NCI-H524 treated with DMSO at 0.1 percent for 48 hours (cell line): ENCODE results near the gene MAPT.
A peak's percentile ranks its signal among the peaks of the same experiment; 100 is the strongest.

Experiments used
- DNase-seq: peaks from one replicate; lab custom pipeline; 2025; lab: John Stamatoyannopoulos, UW

MAPT gene

DNA sequence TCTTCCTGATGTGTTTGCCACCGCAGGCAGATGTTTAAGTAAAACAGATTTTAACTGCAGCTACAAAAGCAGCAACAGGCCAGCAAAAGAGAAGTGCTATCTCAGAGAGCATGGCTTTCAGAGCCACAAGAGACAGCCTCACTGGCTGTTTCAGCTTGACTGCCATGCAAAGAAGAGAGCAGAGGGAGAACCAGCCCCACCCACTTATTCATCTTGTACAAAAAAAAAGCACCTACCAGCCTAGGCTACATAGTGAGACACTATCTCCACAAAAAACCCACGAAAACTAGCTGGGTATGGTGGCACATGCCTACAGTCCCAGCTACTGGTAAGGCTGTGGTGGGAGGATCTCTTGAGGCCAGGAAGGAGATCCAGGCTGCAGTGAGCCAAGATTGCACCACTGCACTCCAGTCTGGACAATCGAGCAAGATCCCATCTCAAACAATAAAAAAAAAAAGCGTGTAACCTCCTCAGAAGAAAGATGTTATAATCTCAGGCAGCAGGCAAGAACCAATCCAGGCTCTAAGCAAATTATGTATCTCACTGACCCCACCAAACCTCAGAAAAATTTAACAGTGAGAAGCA is 134.7 kb downstream of the MAPT start:
- no peak for DNase-seq

DNA sequence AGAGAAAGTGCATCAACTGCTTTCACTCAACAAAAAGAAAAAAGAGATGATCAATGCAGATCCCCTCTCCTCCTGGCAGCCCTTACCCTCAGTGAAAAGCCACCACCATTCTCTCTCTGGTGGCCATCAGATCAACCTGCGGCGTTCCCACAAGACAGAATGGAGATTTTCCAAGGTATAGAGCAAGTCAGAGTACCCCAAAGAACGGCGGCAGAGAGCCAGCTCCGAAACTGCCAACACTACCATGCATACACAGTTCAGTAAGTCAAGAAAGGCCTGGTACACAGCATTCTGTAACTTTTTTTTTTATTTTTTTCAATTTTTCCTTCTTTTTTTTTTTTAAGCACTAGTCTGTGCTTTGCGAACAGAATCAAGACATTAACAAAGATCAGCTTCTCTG is 135.3 kb downstream of the MAPT start:
- no peak for DNase-seq

DNA sequence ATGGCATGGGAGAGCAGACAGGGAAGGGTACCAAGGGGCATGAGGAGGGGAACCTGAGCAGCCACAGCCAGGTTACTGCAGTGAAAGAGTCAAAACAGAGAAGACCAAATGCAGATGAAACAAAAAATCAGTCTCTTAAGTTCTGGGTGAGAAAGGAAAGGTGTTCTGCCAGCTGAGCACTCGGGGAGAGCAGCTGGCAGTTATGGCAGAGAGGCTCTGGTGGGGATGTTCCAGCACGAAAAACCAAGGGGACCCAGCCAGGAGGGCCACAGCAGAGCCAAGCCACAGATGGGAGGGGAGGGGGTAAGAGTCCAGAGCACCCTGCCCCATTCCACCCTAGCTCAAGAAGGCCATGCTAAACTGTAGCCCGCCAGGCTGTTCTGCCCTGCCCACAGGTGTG is 136.4 kb downstream of the MAPT start:
- DNase-seq = no peak

DNA sequence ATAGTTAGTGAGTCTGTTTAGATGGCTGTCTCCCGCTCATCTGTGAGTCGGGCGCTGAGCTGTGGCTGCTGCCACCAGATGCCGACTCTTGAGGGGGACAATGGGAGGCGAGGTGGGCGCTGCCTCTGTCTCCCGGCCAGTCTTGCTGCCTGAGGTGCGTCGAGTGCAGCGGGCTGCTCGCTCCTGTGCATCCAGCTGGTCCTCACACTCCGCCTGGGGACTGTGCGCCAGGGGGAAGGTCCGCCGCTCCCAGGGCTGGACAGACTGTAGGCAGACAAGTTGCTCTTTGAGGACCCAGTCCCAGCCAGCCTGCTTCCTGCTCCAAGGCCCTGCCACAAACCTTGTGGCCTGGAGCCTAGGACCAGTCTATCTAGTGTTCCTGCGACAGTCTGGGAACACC is 137.1 kb downstream of the MAPT start:
- DNase-seq = no peak

DNA sequence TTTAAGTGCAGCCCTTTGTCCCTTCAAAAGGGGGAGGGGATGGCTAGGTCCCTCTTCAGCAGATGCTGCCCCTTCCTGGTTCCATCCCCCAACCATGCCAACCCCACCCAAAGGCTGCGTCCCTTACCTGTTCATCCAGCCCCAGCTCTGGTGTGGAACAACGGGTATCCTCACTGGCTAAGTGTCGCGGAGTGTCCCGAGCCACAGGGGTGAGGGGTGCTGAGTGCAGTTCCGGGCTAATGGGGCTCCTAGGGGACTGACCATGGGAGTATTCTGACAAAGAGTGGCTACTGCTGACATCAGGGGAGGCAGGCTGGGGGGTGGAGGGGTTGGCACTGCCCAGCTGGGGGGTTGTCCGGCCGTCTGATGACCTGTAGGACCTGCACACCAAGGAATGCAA is 137.6 kb downstream of the MAPT start:
- no peak for DNase-seq

DNA sequence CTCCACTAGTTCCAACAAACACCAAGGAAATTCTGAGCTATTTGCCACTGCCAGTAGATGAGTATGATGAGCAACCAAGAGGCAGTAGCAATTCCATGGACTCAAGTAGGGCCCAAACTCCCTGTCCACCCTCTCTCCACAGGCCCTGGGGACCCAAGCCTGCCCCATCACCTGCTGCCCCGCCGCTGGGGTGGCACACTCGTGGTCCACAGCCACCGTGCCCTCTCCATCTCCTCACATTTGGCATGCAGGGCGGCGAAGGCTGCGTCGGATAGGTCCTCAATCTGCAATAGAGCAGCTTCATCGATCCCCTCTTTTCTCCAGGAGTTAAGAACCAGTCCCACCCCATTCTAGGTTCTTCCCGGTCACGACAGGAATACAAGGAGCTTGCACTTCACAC is 138.6 kb downstream of the MAPT start:
- no peak for DNase-seq

DNA sequence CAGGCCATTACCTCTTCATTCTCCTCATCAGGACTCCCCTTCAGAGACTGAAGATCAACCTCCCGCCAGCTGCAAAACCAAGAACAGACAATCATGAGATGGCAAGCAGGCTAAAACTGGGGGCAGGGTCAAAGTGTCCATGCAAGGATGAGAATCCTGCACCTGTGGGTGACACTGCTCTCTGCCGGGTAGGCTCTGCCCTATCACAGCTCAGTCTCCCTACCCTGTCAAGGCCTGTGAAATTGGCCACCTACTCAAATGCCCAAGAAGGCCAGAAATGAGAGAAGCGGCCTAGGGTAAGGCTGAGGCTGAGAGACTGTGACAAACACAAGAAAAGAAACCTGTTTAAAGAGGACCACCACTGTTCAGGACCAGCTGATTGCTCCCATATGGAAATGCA is 139.0 kb downstream of the MAPT start:
- no peak for DNase-seq

DNA sequence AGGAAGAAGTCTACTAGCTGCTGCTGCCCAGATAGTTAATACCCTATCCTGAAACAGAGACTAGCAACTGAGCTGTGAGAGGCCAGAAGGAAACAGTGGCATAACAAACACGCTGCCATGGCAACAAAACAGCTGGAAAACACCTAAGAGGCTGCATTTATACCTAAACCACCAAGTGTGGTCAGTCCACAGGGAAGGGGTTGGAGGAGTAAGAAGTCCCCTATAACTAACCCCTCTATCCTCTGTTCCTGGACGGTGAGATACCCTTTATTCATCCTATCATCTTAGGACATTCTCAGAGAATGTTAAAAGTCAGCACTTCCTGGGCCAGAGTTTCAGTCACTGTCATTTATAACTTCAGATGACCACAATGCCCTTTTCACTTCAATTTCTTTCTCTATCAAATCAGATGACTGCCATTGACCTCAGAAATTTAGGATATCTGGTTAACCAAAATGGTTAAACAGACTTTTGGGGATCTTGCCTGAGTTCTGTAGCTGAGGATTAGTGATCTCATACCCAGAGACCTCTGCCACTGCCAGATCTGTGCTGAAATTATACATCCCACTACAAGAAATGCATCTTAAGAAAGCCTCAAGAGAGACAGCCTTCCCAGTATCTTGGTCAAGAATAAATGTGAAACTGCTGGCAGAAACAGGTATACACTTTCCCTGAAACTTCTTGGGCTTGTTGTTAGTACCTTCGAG is 140.9 kb downstream of the MAPT start:
- DNase-seq = no peak

DNA sequence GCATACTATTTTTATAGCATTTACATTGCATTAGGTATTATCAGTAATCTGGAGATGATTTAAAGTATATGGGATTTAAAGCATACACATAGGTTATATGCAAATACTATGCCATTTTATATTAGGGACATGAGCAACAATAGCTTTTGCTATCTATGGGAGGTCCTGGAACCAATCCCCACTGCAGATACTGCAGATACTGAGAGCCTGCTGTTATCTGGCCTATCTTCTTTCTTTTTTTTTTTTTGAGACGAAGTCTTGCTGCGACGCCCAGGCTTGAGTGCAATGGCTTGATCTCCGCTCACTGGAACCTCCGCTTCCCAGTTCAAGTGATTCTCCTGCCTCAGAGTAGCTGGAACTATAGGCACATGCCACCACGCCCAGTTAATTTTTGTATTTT is 142.1 kb downstream of the MAPT start:
- DNase-seq = no peak

DNA sequence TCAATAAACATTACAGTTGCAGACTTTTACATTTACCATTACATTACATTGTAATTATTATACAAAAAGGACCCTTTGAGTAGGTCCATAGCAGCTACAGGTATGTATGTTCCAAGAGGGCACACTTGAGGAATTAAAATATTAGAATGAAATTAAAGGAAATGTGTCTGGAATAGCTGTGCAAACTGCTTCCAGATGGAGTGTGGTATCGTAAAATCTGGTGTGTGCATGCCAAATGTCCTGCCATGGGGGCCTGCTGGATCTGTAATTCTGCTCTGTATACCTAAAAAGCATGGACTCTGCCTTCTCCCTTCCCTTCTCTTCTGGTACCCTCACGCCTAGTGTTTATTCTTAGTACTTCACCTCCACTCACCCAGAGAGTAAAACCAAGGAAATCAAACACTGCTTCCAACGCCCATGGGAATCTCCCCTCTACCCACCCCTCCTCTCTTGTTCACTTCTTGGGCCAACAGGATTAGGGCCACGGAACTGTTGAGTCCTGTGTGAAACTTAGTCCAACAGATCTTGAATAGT is 143.4 kb downstream of the MAPT start:
- DNase-seq = no peak

DNA sequence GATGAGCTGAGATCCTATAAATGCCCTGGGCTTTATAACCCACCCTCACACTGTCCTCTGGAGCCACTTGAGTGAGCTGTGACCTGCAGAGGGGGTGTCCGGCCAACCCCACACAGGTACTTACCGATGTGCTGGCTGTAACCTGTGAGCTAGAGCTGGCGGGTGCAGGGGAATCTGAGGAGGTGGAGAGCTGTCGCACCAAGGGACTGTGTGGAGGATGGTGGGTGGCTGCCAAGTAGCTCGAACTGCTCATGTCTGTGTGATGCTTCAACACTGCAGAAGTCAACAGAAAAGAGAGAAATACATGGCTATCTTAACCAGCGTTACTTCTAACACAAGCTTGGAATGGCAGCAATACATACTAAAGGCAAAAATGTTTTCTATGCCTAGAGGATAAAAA is 144.1 kb downstream of the MAPT start:
- no peak for DNase-seq

DNA sequence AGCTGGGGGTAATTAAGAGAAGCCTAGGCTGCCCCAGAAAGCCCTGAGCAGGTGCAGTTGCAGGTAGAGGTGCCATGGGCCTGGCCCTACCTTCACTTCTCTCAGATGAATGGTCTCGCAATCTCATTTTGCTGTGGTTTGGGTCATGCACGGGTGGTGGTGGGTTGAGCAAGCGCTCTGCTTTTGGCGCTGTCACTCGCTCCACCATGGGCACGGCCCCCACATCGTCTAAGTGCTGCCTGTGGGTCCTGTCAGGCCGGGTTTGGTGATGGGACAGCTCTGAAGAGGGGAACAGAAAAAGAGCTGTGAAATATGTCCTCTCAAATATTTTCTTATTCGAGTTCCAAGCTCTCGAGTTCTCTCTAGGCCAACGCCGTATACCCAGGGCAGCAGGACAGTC is 144.6 kb downstream of the MAPT start:
- DNase-seq = no peak

DNA sequence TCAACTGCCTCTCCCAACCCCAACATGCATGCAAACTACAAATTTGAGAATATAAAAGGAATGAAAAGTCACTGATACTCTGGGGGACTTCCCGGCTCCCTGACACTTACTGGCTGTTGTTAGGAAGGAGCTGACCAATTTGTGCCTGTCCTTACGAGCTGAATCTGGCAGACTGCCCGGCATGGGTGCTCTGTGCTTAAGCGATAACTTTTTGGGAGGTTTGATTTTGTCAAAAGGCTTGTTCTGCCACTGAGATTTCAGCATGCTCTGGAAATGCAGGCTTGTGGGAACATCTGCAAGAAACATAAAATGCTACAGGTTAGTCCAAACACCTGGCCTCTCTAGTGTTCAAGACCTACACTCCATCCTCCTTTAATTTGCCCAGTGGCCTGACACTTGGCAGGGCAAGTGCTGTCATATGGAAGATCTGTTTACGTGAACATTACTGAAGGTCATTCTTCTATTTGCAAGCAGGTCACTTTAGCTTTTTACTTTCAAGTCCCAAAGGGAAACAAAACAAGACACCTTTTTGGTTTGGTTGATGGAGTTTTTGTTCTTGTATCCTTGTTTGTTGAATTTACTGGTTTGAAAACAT is 145.3 kb downstream of the MAPT start:
- DNase-seq = no peak

DNA sequence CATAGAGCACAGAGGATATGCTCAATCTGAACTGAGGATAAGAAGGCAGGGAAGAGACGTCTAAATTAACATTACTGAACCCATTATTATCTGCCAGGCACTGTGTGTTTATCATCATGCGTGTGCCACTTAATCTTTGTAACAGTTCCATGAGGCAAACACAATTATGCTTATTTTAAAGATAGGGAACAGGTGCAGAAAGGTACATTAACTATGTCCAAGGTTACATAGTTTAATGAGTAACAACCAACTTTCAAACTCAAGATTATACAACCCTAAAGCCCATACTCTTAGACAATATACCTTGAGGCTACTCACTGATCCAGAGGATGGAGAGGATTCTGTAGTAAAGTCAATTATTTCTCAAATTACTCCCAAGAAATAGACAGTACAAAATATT is 147.9 kb downstream of the MAPT start:
- no peak for DNase-seq

DNA sequence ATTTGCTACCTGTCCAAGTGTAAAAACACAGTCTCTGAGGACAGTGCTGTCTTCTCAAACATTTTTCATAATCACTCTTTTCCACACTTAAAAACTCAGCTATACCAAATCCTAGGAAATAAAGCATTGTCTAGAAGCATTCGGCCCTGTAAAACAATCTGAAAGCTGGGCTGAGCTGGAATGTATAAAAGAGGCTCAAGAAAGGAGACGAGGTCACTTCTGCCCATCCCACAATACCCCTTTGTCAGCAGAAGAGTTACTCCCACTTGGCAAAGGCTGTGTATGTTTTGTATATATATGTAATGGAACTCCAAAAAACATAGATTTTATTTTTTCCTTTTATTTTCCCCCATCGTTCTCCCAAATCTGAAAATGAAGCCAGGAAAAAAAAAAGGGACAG is 148.6 kb downstream of the MAPT start:
- DNase-seq = no peak

DNA sequence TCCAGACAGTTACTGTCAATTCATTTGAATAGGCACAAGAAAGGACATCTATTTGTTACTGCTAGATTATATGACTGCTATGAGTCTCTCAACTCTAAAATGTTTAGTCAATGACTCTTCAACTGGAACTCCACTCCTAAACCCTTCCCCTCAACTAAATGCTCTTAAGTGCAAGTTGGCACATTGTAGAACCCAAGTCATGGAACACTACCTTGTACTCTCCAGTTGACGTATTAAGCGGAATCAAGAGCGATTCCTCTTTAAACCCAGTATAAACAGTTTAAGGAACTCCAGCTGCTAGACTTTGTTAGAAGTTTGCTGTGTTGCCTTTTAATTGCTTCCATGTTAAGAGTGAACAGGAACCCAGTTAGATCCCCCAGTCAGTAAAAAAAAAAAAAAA is 149.3 kb downstream of the MAPT start:
- no peak for DNase-seq

DNA sequence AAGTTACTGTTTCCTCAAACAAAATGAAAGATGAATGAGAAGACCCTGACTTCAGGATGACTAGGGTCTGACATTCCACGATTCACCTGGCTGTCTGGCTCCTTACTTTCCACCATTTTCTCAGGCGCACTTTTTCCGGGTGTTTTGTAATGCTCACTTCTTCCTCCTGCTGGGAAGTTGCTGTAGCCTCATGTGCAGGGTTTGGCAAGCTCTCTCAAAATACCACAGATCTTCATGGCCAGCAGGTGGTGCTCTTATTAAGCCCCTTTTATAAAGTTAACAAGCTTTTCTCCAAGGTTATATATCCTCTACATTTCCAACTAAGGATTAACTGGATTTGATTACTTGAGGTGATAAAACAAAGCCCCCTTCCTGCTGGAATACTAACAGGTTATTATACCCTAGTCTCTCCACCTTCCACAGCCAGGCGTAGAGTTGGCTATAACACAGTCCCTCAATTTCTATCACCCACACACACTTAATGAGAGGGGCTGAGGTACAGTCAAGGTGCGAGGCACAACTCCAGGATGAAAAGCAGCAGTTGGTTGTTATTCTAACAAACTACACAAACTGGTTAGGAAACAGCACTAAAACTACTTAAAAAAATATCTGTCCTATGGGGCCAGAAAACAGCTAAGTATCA is 150.1 kb downstream of the MAPT start:
- DNase-seq = peak; percentile 82

DNA sequence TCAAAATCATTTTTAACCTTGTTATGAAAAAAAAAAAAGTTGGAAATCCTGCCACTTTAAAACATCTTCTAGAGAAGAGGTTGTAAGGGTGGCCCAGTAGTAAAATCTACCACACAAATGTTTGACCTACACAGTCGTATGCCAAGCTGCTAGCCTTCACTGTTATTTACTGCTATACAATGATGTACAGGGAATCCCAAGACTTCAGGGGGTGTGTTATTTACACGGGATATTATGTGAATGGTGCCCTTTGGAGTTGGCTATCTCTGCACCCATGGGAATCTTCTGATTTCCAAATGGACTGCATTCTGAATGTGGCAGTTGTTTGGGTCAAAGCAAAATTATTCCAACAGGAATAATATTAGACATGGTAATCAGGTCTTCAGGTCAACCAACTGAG is 150.6 kb downstream of the MAPT start:
- no peak for DNase-seq

DNA sequence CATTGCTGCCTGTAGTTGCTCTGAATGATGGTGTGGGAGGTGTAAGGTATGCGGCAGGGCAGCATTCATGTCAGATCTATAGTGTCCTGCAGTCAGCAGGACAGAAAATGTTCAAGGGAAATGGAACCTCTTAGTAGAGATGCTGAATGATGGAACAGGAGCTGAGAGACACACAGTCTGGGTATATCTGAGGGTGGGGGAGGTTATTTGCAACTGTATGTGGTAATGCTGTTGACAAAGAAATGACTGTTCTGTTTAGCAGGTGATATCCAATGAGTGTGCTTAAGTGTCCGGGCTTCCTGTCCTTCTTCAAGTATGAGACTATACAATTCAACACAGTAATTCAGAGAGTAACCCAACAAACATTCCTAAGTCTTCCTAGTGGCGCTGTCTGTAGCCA is 151.3 kb downstream of the MAPT start:
- no peak for DNase-seq

DNA sequence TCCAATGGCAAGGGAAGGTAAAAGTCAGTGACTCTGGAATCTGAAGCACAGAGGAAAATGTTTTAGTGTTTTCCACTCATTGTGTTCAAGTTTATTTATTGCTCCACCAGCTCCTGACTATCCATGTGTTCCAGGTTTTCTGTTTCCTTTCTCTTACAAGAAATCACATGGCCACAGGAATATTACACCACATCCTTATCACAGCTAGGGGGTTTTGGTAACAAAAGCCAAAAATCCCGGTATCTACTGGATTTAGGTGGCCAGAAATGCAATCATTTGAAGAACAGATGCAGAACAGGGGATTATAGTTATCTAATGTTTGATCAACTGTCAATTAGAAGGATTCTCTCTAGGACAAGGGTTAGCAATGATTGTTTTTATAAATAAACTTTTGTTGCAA is 152.6 kb downstream of the MAPT start:
- DNase-seq = no peak

DNA sequence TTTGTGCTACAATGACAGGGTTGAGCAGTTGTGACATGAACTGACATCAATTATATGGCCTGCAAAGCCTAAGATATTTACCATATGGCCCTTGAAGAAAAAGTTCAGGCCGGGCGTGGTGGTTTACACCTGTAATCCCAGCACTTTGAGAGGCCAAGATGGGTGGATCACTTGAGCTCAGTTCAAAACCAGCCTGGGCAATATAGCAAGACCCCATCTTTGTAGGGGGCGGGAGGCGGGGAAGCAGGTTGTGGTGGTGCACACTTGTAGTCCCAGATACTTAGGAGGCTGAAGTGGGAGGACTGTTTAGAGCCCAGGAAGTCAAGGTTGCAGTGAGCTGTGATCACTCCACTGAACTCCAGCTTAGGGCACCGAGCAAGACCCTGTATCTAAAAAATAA is 153.0 kb downstream of the MAPT start:
- DNase-seq = no peak

DNA sequence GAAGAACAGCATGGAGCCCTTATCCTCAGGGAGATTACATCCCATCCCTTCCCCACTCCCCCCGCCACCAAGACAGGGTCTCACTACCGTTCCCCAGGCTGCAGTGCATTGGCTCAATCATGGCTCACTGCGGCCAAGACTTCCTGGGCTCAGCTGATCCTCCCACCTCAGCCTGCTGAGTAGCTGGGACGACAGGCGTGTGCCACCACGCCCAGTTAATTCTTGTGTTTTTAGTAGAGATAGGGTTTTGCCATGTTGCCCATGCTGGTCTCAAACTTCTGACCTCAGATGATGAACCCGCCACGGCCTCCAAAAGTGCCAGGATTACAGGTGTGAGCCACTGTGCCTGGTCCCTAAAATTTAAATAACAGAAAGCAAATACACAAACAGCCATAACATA is 153.5 kb downstream of the MAPT start:
- no peak for DNase-seq

DNA sequence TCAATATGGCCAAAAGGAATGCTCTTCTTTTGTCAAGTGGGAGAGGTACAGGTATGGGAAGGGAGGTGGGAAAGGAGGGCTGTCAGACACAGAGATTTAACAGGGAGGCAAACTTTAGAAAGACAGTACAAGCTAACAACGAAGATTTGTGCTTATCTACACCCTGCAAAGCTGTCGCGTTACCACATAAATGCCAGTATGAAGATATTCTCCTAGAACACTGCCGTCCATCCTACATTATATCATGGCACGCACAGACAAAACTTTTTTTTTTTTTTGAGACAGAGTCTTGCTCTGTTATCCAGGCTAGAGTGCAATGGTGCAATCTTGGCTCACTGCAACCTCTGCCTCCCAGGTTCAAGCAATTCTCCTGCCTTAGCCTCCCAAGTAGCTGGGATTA is 155.3 kb downstream of the MAPT start:
- DNase-seq = no peak
